MM.1S (cell line): Measurements from ENCODE around the gene TRPM8.

Experiments
- DNase-seq: peaks from one replicate; pipeline ENCODE4 v3.0.0-alpha.2; 2015
- H2AFZ ChIP-seq: fragments of 300-600 bp; sonication (generic); 2 replicates; pipeline ENCODE4 v1.6.0; 2016; ENCODE audit warnings: antibody characterized with exemption, low read length
- H3F3A ChIP-seq: fragments of 300-600 bp; sonication (generic); 2 replicates; pipeline ENCODE4 v1.6.1; 2016; ENCODE audit warnings: mild to moderate bottlenecking, antibody characterized with exemption, low read length, moderate library complexity, mixed read lengths; ENCODE audit not compliant: insufficient read depth
- H3K27ac ChIP-seq: fragments of 300-600 bp; sonication (generic); 2 replicates; pipeline ENCODE4 v1.5.1; 2016; ENCODE audit warnings: mild to moderate bottlenecking, low read length
- H3K27me3 ChIP-seq: fragments of 300-600 bp; sonication (generic); replicated peaks from 2 replicates; pipeline ENCODE4 v1.6.0; 2016; ENCODE audit warnings: low read length; ENCODE audit not compliant: insufficient read depth
- H3K36me3 ChIP-seq: fragments of 300-600 bp; sonication (generic); replicated peaks from 2 replicates; pipeline ENCODE4 v1.6.1; 2016; ENCODE audit warnings: mild to moderate bottlenecking, low read length, mixed read lengths; ENCODE audit not compliant: insufficient read depth
- H3K4me1 ChIP-seq: fragments of 300-600 bp; sonication (generic); 2 replicates; pipeline ENCODE4 v1.6.1; 2016; ENCODE audit warnings: low read length, mixed read lengths
- H3K4me2 ChIP-seq: fragments of 300-600 bp; sonication (generic); 2 replicates; pipeline ENCODE4 v1.6.0; 2016; ENCODE audit warnings: low read depth, low read length
- H3K4me3 ChIP-seq: fragments of 300-600 bp; sonication (generic); 2 replicates; pipeline ENCODE4 v1.5.1; 2016; ENCODE audit warnings: low read length, mixed read lengths
- H3K79me2 ChIP-seq: fragments of 300-600 bp; sonication (generic); 2 replicates; pipeline ENCODE4 v1.6.1; 2016; ENCODE audit warnings: mixed run types, low read length, mixed read lengths
- H3K9ac ChIP-seq: fragments of 300-600 bp; sonication (generic); 2 replicates; pipeline ENCODE4 v1.6.1; 2016; ENCODE audit warnings: low read length, mixed read lengths
- H3K9me2 ChIP-seq: fragments of 300-600 bp; sonication (generic); replicated peaks from 2 replicates; pipeline ENCODE4 v1.6.1; 2016; ENCODE audit warnings: mild to moderate bottlenecking, low read length, mixed read lengths; ENCODE audit not compliant: insufficient read depth
- H3K9me3 ChIP-seq: fragments of 300-600 bp; sonication (generic); replicated peaks from 2 replicates; pipeline ENCODE4 v1.6.1; 2016; ENCODE audit warnings: mild to moderate bottlenecking, low read length, mixed read lengths; ENCODE audit not compliant: insufficient read depth
- H4K20me1 ChIP-seq: fragments of 300-600 bp; sonication (generic); 2 replicates; pipeline ENCODE4 v1.6.1; 2016; ENCODE audit warnings: mild to moderate bottlenecking, low read length, moderate library complexity, mixed read lengths; ENCODE audit not compliant: insufficient read depth
- CTCF ChIP-seq: fragments of 300-600 bp; sonication (generic); IDR thresholded peaks from 2 replicates; pipeline ENCODE4 v1.5.1; 2016; ENCODE audit warnings: antibody characterized with exemption, low read length, mixed read lengths
- EZH2 ChIP-seq: fragments of 300-600 bp; sonication (generic); optimal IDR thresholded peaks from 2 replicates; pipeline ENCODE3; 2017; ENCODE audit warnings: low read depth, mild to moderate bottlenecking, antibody characterized with exemption, low read length, mixed read lengths
- EZH2phosphoT487 ChIP-seq: fragments of 300-600 bp; sonication (generic); IDR thresholded peaks from 2 replicates; pipeline ENCODE4 v1.6.1; 2018; ENCODE audit warnings: antibody characterized with exemption, low read length

The TRPM8 gene

GRCh38 chr2:233982421-233983121 is 65.4 kb downstream of the TRPM8 start:
- Histone ChIP-seq H3K9me2 (no peaks in the 10 kb centered on the region), H3K9ac (no peak overlapping the region), H3K36me3 (peaks cover 4% of the 10 kb centered on the region; the same call in 1 of the 2 replicates), H3F3A (no peaks in the 10 kb centered on the region), H3K4me3 (no peak overlapping the region), H3K79me2 (peaks cover 19% of the 10 kb centered on the region), H3K4me1 (peaks cover 13% of the 10 kb centered on the region), H3K4me2 (no peak overlapping the region), H3K9me3 (no peaks in the 10 kb centered on the region), H3K27ac (no peak overlapping the region), H3K27me3 (no peaks in the 10 kb centered on the region), H4K20me1 (no peaks in the 10 kb centered on the region), H2AFZ (no peak overlapping the region)
- TF ChIP-seq CTCF (no peak), EZH2phosphoT487 (no peak), EZH2 (no peak)
- no peak for DNase-seq

- Histone ChIP-seq H3F3A (no peaks in the 10 kb centered on the region), H3K9me3 (no peaks in the 10 kb centered on the region), H2AFZ (no peak overlapping the region), H3K4me1 (peaks cover 19% of the 10 kb centered on the region), H3K4me3 (no peak overlapping the region), H3K79me2 (peaks cover 17% of the 10 kb centered on the region), H3K9me2 (no peaks in the 10 kb centered on the region), H3K36me3 (peaks cover 4% of the 10 kb centered on the region; the same call in 1 of the 2 replicates), H4K20me1 (no peaks in the 10 kb centered on the region), H3K27ac (no peak overlapping the region), H3K9ac (no peak overlapping the region), H3K4me2 (no peak overlapping the region), H3K27me3 (no peaks in the 10 kb centered on the region)
- TF ChIP-seq EZH2, result no peak
- no peak for TF ChIP-seq EZH2phosphoT487
- no peak for TF ChIP-seq CTCF
- no peak for DNase-seq
Observed at GRCh38 chr2:233983445-233983844, 66.3 kb downstream of the TRPM8 start.

GRCh38 chr2:233988581-233988980 is 71.4 kb downstream of the TRPM8 start:
- Histone ChIP-seq H3K4me2 (no peak overlapping the region), H3F3A (peaks cover 10% of the 10 kb centered on the region), H3K9me2 (no peaks in the 10 kb centered on the region), H3K36me3 (no peaks in the 10 kb centered on the region), H4K20me1 (no peaks in the 10 kb centered on the region), H3K27ac (peak overlapping the region; percentile 19; the same call in 1 of the 2 replicates), H3K79me2 (no peaks in the 10 kb centered on the region), H3K4me1 (peaks cover 38% of the 10 kb centered on the region), H3K4me3 (no peak overlapping the region), H3K9me3 (no peaks in the 10 kb centered on the region), H3K9ac (no peak overlapping the region), H2AFZ (no peak overlapping the region), H3K27me3 (no peaks in the 10 kb centered on the region)
- DNase-seq, result peak; percentile 18
- TF ChIP-seq EZH2phosphoT487 (no peak), EZH2 (no peak), CTCF (no peak)
